ENCODE data around the gene CCDC34.

CCDC34 gene

DNA sequence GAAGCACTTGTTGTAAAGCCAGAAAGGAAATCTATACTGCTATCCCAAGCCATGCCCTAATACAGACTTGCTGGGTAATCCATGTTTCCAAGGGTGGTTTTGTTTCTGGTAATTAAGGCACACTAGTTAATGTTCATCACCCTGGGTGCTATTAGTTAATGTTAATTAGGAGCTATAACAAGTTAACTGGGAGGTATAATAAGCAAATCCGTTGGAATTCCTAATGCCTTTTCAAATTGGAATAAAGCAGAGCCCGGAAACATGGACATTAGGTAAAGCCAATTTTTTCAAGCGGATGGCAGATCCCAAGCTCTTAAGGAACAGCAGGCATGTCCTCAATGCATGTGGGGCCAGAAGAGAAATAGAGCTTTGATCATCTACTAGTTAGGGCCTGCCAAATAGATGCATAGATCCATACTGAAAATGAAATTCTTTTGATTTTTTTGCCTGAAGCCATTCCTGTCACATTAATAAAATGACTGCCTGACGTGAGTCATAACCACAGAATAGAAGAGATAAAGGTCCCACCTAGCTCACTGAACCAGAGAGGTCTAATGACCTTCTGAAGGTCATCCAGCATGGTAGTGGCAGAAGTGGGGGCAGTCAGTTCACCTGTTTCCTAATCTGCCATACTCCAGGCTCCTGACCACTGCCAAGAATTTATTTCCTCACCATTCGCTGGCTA lies 28.5 kb upstream of the CCDC34 start:
- DNase-seq: no peak

GRCh38 chr11:27390318-27391295 lies 27.6 kb upstream of the CCDC34 start:
- no peak for DNase-seq

GRCh38 chr11:27388869-27389268 lies 25.9 kb upstream of the CCDC34 start:
- peak; percentile 44 for DNase-seq

GRCh38 chr11:27388001-27388400 lies 25.0 kb upstream of the CCDC34 start:
- DNase-seq: no peak

GRCh38 chr11:27387362-27387761 lies 24.3 kb upstream of the CCDC34 start:
- no peak for DNase-seq

DNA sequence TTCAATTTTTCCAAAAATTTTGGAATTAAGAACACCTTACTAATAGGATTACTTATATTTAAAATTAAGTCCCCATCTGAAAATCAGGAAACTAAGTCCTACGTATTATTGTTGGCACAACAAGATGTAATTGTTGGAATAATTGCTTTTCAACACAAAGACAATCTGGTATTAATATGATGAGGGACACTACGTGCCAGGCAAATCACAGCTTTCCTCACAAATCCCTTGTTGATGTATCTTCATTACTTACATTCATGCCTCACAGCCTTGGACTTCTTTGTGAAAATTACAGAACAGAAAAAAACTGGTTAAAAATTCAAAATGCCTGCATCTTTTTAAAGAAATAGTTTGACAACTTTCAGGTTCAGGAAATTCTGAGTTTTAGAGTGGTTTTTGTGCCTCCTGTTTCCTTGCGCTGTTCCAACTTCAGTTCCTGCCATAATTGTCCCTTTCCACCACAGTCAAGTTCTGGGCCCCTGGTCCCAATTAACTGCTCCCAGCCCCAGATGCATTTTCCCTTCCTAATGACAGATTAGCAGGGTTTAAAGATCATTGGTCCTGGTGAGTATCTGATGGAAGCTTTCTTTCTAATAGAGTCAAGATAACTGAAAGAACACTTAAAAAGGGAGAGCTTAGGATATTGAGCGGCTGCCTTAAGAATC lies 23.3 kb upstream of the CCDC34 start:
- DNase-seq: no peak

GRCh38 chr11:27385245-27385644 lies 22.2 kb upstream of the CCDC34 start:
- no peak for DNase-seq

GRCh38 chr11:27384227-27384626 lies 21.2 kb upstream of the CCDC34 start:
- DNase-seq: no peak

- no peak for DNase-seq
Measured at GRCh38 chr11:27383645-27384044, 20.6 kb upstream of the CCDC34 start.

- DNase-seq: no peak
Measured at GRCh38 chr11:27381238-27381666, 18.2 kb upstream of the CCDC34 start.

GRCh38 chr11:27380771-27381170 lies 17.8 kb upstream of the CCDC34 start:
- DNase-seq: no peak

DNA sequence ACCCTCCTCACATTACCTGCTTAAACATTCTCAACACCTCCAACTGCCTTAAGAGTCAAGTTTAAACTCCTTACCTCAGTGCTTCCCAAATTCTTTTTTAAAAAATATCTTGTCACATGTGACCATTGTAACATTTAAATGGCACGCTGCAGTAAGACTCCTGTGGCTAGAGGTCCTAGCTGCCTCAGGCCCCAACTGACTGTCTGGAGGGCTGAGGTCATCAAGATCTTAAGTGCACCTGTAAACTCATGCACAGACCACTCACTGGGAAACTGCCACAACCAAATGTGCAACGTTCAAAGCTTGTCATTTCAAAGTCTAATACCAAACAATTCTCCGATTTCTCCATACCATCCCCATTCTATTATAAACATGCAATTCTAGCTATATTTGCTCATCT lies 16.4 kb upstream of the CCDC34 start:
- DNase-seq: no peak

DNA sequence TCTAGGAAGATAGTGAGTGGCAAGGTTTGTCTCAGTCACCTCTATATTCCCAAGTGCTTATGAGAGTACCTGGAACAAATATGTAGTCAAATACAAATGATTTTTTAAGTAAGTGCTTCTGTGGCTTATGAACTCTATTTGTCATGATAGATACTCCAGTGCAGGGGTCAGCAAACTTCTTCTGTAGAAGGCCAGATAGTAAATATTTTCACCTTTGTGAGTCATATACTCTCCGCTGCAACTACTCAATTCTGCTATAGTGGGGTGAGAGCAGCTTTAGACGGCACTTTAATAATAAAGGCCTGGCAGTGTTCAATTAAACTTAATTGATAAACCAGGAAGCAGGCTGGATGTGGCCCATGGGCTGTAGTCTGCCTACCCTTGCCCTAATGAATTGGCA lies 12.4 kb upstream of the CCDC34 start:
- no peak for DNase-seq

DNA sequence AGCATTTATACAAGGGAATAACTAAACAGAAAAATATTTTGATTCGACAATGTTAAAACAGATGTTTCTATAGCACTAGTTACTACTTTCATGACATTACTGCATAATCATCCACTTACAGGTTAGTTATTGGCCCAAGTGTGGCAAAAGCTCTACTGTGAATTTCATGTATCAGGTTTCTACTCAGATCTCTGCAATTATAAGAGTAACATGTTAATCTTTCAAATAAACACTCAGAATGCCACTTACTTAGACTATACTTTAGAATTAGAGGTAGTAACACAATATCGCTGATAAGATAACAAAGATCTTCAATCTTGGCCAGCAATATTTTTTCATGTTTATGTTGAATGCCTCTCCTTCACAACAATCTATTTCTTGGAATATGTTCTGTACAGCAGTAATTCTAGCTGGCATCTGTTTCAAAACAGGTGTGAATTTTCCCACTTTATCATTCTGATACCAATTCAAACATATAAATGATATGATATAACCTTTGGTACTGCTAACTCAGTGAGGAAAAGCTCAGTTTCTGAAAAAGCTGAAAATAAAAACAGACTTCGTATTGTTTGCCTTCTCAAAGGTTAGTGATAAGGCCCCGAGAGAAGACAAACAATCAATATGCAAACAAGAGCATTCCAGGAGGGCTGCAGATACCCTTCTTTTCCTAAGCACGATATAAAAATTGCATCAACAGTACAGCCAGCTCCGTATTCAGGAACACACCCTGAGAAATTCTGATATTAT lies 11.0 kb upstream of the CCDC34 start:
- DNase-seq: no peak

- DNase-seq: no peak
Measured at GRCh38 chr11:27373392-27373791, 10.4 kb upstream of the CCDC34 start.

DNA sequence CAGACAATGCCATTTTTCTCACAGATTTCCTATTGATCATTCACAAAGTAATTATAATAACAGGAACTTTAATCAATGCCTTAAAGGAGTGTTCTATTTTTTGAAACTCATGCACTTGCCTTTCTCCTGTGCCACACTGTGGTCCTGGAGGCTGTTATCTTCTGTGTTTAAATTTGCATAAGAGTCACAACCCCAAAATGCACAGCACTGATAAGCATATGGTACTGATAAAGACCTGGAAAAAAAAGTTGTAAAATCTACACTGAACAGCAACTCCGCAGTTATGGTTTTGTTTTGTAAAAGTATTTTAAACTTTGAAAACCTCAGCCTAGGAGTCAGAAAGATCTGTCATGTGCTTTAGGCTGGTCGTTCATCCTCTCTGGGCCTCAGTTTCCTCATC lies 9.1 kb upstream of the CCDC34 start:
- DNase-seq: no peak

GRCh38 chr11:27371489-27371888 lies 8.5 kb upstream of the CCDC34 start:
- no peak for DNase-seq

DNA sequence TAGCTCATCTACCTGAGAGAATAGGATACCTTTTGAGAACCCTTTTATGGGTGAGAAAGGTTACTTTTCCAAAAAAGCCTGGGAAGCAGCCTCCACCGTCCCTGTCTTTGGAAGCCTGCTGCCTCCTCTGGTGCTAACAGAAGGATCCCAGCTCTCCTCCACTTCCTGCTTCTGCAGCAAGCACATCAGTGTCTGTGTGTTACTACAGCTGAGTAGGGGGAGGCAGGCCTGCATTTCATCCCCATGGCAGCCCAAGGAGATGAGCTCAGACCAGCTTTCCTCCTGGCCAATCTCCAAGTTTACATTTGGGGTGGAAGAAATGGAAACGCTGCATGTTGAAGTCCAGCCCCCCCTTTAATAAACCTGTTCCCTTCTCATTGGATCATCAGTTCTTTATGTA lies 7.4 kb upstream of the CCDC34 start:
- no peak for DNase-seq

GRCh38 chr11:27367881-27368280 lies 4.9 kb upstream of the CCDC34 start:
- no peak for DNase-seq

- no peak for DNase-seq
Measured at GRCh38 chr11:27363576-27364117, 632 bp upstream of the CCDC34 start.

DNA sequence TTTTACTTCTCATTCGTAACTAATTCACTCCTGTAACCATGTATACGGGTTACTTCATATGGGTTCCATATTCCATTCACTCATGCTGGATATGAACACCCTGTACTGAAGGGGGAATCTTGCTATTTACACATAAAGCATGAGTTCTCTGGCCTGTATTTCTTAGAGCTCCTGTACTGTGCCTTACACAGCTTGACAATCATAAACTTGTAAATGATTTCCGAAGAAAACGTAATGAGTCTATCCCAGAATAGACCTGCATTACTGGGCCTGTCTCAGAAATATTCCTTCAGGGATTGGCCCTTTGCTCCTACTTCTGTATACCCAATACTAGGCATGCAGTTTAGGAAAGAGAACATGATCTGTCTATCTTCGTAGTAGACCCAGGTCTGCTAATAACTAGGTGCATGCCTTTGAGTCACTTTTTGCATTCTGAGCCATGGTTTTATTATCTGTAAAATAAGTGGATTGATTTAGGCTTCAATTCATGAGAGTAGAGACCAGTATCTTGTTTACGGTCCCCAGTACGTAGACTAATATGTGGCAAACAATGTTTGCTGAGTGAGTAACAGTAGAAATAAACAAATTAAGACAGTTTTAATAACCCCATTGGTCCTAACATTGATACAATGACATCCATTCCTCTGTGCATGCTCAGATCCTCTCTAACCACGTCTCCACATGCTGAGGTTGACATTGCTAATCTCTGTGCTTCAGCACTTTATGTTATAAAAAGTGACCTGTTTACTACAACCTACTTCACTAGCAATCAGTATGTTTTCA lies 1.2 kb downstream of the CCDC34 start:
- no peak for DNase-seq

DNA sequence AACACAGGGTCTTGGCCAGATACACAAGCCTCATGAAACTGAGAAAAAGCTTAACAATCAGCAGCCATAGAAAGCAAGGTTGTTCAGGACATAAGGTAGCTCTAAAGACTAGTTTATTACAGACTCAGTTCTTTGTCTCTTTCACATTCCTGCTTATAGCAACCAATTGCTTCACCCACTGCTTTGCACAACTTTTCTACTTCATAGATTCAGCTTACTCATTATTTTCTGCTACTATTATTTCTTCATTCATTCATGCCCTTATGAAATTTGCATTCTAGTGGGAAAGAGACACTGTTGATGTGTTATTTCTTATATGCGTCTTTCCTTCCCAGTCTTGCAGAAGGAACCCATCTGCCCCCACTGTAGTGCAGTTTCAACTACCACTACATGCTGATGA lies 4.7 kb downstream of the CCDC34 start:
- no peak for DNase-seq

All from DMS79 (cell line).